GM19193 (cell line): ENCODE measurements around the gene TPCN2.

Source experiments
- POLR2A ChIP-seq: IDR thresholded peaks from 4 replicates; pipeline ENCODE4 v1.6.1; 2011; ENCODE audit not compliant: insufficient read depth, insufficient read length; ENCODE audit errors: extremely low read depth

TPCN2 gene

DNA sequence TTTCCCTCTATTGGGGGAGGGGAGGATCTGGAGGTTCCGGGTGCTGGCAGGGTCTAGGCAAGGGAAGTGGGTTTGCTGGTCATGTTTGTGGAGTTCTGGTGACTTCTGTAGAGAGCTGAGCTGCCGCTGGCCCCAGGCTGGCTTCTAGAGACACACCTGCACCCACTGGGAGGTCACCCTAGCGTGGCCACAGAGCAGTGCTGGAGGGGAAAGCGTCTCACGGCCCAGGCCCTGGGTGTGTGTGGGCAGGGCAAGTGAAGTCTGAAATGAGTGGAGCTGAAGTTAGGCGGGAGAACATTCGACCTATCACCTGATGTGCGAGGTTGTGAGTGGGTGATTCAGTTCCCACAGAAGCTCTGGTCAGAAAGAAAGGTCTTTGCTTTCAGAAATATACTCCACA lies 134.9 kb downstream of the TPCN2 start:
- no peak for TF ChIP-seq POLR2A
